Heart left ventricle (tissue), 16 donors: ENCODE results near the gene AKAP9. TPM values are rescaled to one million over a fixed set of nuclear protein-coding genes. Genes with fewer than 3 reads are reported as not detected.
"Not testable (repeated sequence)": the region's sequence is repeated elsewhere in the genome, so short reads cannot be mapped to it uniquely, and the experiment has no call there.

Experiments
- ATAC-seq, 4 donors: fragments of 200-7000 bp; cut with Tn5 transposase; one replicate each; pipeline ENCODE4 v1.9.1; 2020 to 2022; ENCODE audit warnings: moderate library complexity in 4 of 4, mild to moderate bottlenecking in 3 of 4, moderate number of reproducible peaks in 1 of 4
- DNase-seq, 5 donors: peaks; one replicate each; pipeline ENCODE4 v3.0.0-alpha.2; 2020
- H3K27ac ChIP-seq, 12 donors: fragments of 200-600 bp; sonication (generic) in 4 of 12; one replicate each; pipeline versions ENCODE4 v1.5.0 to v1.8.0; 2016 to 2022; ENCODE audit warnings: mild to moderate bottlenecking in 2 of 12
- H3K27me3 ChIP-seq, 9 donors: fragments of 200-600 bp; sonication (generic) in 2 of 9; one replicate each; pipeline versions ENCODE4 v1.5.1 to v1.8.0; 2016 to 2022; ENCODE audit warnings: mild to moderate bottlenecking in 3 of 9
- H3K36me3 ChIP-seq, 9 donors: fragments of 200-600 bp; sonication (generic) in 2 of 9; one replicate each; pipeline versions ENCODE4 v1.5.0 to v1.8.0; 2018 to 2022; ENCODE audit warnings: mild to moderate bottlenecking in 2 of 9
- H3K4me1 ChIP-seq, 12 donors: fragments of 200-600 bp; sonication (generic) in 4 of 12; one replicate each; pipeline versions ENCODE4 v1.5.0 to v1.8.0; 2016 to 2022; ENCODE audit warnings: mild to moderate bottlenecking in 3 of 12
- H3K4me3 ChIP-seq, 12 donors: fragments of 200-600 bp; sonication (generic) in 4 of 12; one replicate each; pipeline versions ENCODE4 v1.5.0 to v1.8.0; 2017 to 2022; ENCODE audit warnings: mild to moderate bottlenecking in 9 of 12, moderate library complexity in 4 of 12
- H3K9me3 ChIP-seq, 12 donors: fragments of 200-600 bp; sonication (generic) in 4 of 12; one replicate each; pipeline versions ENCODE4 v1.5.0 to v1.8.0; 2016 to 2022; ENCODE audit warnings: mild to moderate bottlenecking in 1 of 12
- POLR2A ChIP-seq, 2 donors: fragments of 450-650 bp; IDR thresholded peaks; one replicate each; pipeline ENCODE4 v1.6.1; 2017; ENCODE audit warnings: antibody characterized with exemption in 2 of 2, mild to moderate bottlenecking in 2 of 2, moderate library complexity in 2 of 2
- WGBS, 4 donors: extraction: QIAGEN DNeasy Blood & Tissue Kit in 2 of 4; methylation state at CpG; one replicate each; pipeline versions ENCODE4 v1.1.5 to v1.1.7; 2013 to 2018; 5-methylcytosine and 5-hydroxymethylcytosine counted together
- intact Hi-C, 10 donors: fragments of 100-400 bp; cut with DNase I; formaldehyde crosslinking; loops; one replicate each; pipeline versions ENCODE4 v1.11.1 to v1.14.2; 2022
- polyA plus RNA-seq, 2 donors: library from polyadenylated mRNA; stranded (reverse); fragments of 200-250 nt; gene quantifications; one replicate each; pipeline ENCODE4 v1.2.3, GENCODE V29; 2013
- total RNA-seq, 9 donors: library from RNA; depleted of rRNA in 2 of 9; stranded (reverse); fragments of >200 nt in 2 of 9; fragmentation: NEBNext Ultra II Directional in 3 of 9; extraction: Animal tissue kit (Norgen Biotek cat#: 25700) in 3 of 9; gene quantifications; one replicate each; pipeline versions ENCODE4 v1.1.0 to v1.2.4, GENCODE V29; 2016 to 2023
- TF ChIP-seq, protein P1 (sequence below), 12 donors: fragments of 200-600 bp; sonication (generic) in 4 of 12; IDR thresholded peaks; one replicate each; pipeline versions ENCODE4 v1.5.0 to v1.8.0; 2018 to 2022; ENCODE audit warnings: antibody characterized with exemption in 12 of 12, mild to moderate bottlenecking in 5 of 12
- donor health status: ischemic (EF 13 %, LVEDD 7.1; RV severe dilation, severe dysfunction).
- donor health status: healthy with polysubstance abuse.
- donor health status: DM: no; HTN: yes; CAD: no.
- donor health status: DM: no; HTN: no; CAD: no.
- donor health status: ischemic (EF 25% LVEDD 6.9; RV normal size, moderate dysfunction).
- donor health status: ischemic (EF 25% LVEDD 5.7; RV mildly dilated, moderate dysfunction).
- donor health status: healthy.
- donor health status: DM: yes; HTN: yes; CAD: no.
- donor health status: ischemic (EF 35%, LVEDD 5.7; RV mildly dilated, moderate dysfunction).
- donor health status: nonischemic (EF 11% LVEDD 7.7; RV severe dilation, severe dysfunction).
- donor health status: DM: yes; HTN: yes; CAD: no.
- donor health status: PGD.
- donor health status: ischemic (EF 29% LVEDD 5.4; RV normal size, mild dysfunction).
- donor health status: nonischemic (EF 23%, LVEDD 6.1; RV moderate dilation, normal function).

The AKAP9 gene
- total and polyA plus RNA-seq, 11 donors, result 13.2 to 58.6 (median 49.1) TPM

- intact Hi-C loops, result loop anchor here in 1 of 10 donors (10.0 kb wide), 1 partner anchor 101 kb away; no protein-coding TSS in a partner anchor
- ATAC-seq (no peak), DNase-seq (no peak)
Measured at GRCh38 chr7:91953618-91954017, 13.0 kb downstream of the AKAP9 start.

GRCh38 chr7:91956464-91956863, 15.8 kb downstream of the AKAP9 start:
- not testable (repeated sequence) for H3K36me3 ChIP-seq, H3K27me3 ChIP-seq, H3K9me3 ChIP-seq, ATAC-seq, H3K4me3 ChIP-seq, H3K27ac ChIP-seq, DNase-seq
- intact Hi-C loops, result loop anchor here in 1 of 10 donors (10.0 kb wide), 1 partner anchor 98 kb away; no protein-coding TSS in a partner anchor
- WGBS, 4 donors, result 77 to 93% (median 87%) methylated on average over 2 of the region's 2 CpGs
- peaks cover 0 to 34% (median 12%) of the 10 kb centered on the region in 12 donors for H3K4me1 ChIP-seq

More at GRCh38 chr7:91953618-91954017, 13.0 kb downstream of the AKAP9 start:
- WGBS, 4 donors, result 77 to 92% (median 86%) methylated on average over 3 of the region's 3 CpGs
- TF ChIP-seq, protein P1, sequence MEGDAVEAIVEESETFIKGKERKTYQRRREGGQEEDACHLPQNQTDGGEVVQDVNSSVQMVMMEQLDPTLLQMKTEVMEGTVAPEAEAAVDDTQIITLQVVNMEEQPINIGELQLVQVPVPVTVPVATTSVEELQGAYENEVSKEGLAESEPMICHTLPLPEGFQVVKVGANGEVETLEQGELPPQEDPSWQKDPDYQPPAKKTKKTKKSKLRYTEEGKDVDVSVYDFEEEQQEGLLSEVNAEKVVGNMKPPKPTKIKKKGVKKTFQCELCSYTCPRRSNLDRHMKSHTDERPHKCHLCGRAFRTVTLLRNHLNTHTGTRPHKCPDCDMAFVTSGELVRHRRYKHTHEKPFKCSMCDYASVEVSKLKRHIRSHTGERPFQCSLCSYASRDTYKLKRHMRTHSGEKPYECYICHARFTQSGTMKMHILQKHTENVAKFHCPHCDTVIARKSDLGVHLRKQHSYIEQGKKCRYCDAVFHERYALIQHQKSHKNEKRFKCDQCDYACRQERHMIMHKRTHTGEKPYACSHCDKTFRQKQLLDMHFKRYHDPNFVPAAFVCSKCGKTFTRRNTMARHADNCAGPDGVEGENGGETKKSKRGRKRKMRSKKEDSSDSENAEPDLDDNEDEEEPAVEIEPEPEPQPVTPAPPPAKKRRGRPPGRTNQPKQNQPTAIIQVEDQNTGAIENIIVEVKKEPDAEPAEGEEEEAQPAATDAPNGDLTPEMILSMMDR (IDR thresholded peaks at IDR 0.05), result peak in 4 of 12 donors; percentile 14 to 20 (median 18)
- TF ChIP-seq POLR2A (IDR thresholded peaks at IDR 0.05), result no peak
- H3K27me3 ChIP-seq, result no peaks in the 10 kb centered on the region
- peaks cover 0 to 31% (median 14%) of the 10 kb centered on the region in 12 donors for H3K4me1 ChIP-seq
- H3K36me3 ChIP-seq, result no peaks in the 10 kb centered on the region
- no peak overlapping the region for H3K27ac ChIP-seq
- no peak overlapping the region for H3K4me3 ChIP-seq
- no peaks in the 10 kb centered on the region for H3K9me3 ChIP-seq

GRCh38 chr7:91957232-91957631, 16.6 kb downstream of the AKAP9 start:
- 89 to 98% (median 95%) methylated on average over 1 of the region's 1 CpG for WGBS, 4 donors
- no peaks in the 10 kb centered on the region for H3K27me3 ChIP-seq
- H3K36me3 ChIP-seq, result no peaks in the 10 kb centered on the region
- DNase-seq (no peak), ATAC-seq (no peak)
- H3K9me3 ChIP-seq, result no peaks in the 10 kb centered on the region
- no peak overlapping the region for H3K4me3 ChIP-seq
- no peak overlapping the region for H3K27ac ChIP-seq
- H3K4me1 ChIP-seq, result peaks cover 0 to 34% (median 12%) of the 10 kb centered on the region in 12 donors
- TF ChIP-seq POLR2A (IDR thresholded peaks at IDR 0.05), result no peak
- TF ChIP-seq, protein P1 (IDR thresholded peaks at IDR 0.05), result no peak
- intact Hi-C loops, result loop anchor here in 1 of 10 donors (10.0 kb wide), 1 partner anchor 98 kb away; no protein-coding TSS in a partner anchor

DNA sequence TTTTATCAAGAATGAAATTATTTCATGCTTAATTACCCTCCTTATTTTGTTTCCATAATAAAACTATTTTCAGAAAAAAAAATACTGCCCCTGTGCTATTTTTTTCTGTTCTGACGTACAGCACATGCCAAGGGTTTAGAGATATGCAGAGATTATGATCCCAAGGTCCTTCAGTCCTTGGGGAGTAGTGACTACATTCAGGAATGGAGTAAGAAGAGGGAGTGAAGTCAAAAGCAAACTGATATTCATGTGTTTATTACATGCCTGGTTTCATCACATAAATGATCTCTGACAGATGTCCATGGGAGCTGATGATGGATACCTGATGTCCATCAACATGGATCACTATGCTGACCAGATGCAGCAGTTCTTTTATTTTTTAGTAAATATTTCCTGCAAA, 17.2 kb downstream of the AKAP9 start:
- Histone ChIP-seq H3K27ac (no peak overlapping the region), H3K27me3 (no peaks in the 10 kb centered on the region), H3K4me3 (no peak overlapping the region), H3K9me3 (no peaks in the 10 kb centered on the region), H3K36me3 (no peaks in the 10 kb centered on the region), H3K4me1 (peaks cover 0 to 34% (median 12%) of the 10 kb centered on the region in 12 donors)
- WGBS, 4 donors, result 14 to 19% (median 16%) methylated on average over 1 of the region's 1 CpG
- TF ChIP-seq, protein P1 (IDR thresholded peaks at IDR 0.05), result no peak
- TF ChIP-seq POLR2A (IDR thresholded peaks at IDR 0.05), result no peak
- ATAC-seq, result peak in 1 of 4 donors; percentile 66
- intact Hi-C loops, result loop anchor here in 1 of 10 donors (10.0 kb wide), 1 partner anchor 97 kb away; no protein-coding TSS in a partner anchor
- no peak for DNase-seq

- H3K9me3 ChIP-seq, result no peaks in the 10 kb centered on the region
- ATAC-seq (no peak), DNase-seq (no peak)
- intact Hi-C loops, result loop anchor here in 1 of 10 donors (10.0 kb wide), 1 partner anchor 96 kb away; no protein-coding TSS in a partner anchor
- no peaks in the 10 kb centered on the region for H3K36me3 ChIP-seq
- no peaks in the 10 kb centered on the region for H3K27me3 ChIP-seq
- no peak overlapping the region for H3K27ac ChIP-seq
- 53 to 90% (median 69%) methylated on average over 5 of the region's 5 CpGs for WGBS, 4 donors
- no peak for TF ChIP-seq POLR2A (IDR thresholded peaks at IDR 0.05)
- TF ChIP-seq, protein P1 (IDR thresholded peaks at IDR 0.05), result no peak
- H3K4me1 ChIP-seq, result peaks cover 0 to 34% (median 12%) of the 10 kb centered on the region in 12 donors
- H3K4me3 ChIP-seq, result no peak overlapping the region
Measured at GRCh38 chr7:91959023-91959422, 18.4 kb downstream of the AKAP9 start.
